GM13977 (cell line): ENCODE measurements around the gene HEXIM1.
"Not testable (repeated sequence)": the region's sequence is repeated elsewhere in the genome, so short reads cannot be mapped to it uniquely, and the experiment has no call there.

ENCODE experiments used
- DNase-seq: peaks from one replicate; pipeline ENCODE4 v3.0.0; 2012; ENCODE audit warnings: low spot score
- CTCF ChIP-seq: IDR thresholded peaks from 2 replicates; pipeline ENCODE4 v1.5.1; 2012; ENCODE audit warnings: mild to moderate bottlenecking, control low read depth; ENCODE audit not compliant: insufficient read depth; ENCODE audit errors: extremely low read depth, missing control alignments
- in situ Hi-C: fragments of 300-500 bp; cut with MboI; formaldehyde crosslinking; loops from one replicate; pipeline ENCODE4 v1.12.0; 2022; ENCODE audit warnings: low sequenced_read_pairs, low pct_unique_long_range_greater_than_20kb, mixed read lengths, inconsistent platforms; ENCODE audit not compliant: unreplicated experiment

The HEXIM1 gene

GRCh38 chr17:45123076-45123770, 25.1 kb upstream of the HEXIM1 start:
- TF ChIP-seq CTCF: no peak
- in situ Hi-C loops: no loop called here
- DNase-seq: no peak

DNA sequence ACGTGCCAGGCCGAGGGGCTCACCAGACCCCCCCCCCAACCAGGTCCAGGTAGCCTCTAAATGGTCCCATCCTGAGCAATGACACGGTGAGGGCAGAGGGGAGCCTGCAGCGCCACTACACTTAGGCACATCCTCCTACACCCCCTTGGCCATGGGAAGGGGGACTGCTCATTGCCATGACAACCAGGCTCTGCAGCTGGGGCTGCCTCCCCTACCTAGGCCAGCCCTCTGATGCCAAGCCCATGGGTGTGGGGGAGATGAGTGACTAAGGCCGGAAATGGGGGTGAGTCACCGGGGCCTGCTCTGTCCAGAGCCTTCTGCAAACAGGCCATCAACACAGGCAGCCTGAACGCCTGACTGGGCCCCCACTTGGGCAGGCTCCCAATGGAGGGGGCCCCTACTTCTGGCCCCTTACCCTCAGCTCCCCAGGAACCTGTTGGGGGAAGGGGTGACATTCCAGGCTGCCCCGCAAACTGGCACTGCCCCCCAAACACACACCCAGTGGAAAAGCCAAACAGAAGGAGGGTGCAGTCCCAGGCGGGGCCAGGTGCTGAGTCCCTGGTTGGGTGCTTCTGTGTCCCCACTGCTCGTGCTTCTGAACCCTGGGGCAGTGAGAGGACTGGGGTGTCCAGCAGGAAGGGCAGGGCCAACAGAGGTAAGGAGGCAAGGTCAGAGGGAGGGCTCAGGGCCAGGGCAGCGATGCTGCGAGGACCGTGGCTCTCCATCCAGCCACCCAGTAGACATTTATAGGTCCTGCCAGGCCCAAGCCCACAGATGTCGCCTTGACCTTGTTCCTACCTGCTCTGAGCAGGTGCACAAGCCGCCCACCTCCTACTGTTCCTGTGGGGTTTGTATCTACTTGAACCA, 24.1 kb upstream of the HEXIM1 start:
- no peak for DNase-seq
- in situ Hi-C loops: no loop called here
- no peak for TF ChIP-seq CTCF

DNA sequence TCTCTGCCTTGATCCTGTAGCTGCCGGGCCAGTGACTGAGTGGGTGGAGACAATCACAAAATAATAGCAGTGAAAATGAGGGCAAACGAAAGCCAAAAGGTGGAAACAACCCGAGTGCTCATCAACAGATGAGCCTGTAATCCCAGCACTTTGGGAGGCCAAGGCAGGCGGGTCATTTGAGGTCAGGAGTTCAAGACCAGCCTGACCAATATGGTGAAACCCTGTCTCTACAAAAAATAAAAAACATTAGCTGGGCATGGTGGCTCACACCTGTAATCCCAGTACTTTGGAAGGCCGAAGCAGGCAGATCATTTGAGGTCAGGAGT, 23.5 kb upstream of the HEXIM1 start:
- in situ Hi-C loops, DNase-seq: not testable (repeated sequence)

DNA sequence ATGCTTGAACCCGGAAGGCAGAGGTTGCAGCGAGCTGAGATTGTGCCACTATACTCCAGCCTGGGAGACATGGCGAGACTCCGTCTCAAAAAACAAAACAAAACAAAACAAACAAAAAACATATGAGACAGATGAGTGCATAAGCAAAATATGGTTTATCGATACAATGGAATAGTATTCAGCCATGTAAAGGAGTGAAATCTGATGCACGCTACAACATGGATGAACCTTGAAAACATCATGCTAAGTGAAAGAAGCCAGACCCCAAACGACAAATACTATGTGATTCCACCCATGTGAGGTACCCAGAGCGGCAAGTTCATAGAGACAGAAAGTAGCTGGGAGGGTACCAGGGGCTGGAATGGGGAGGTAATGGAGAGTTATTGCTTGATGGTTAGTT, 22.8 kb upstream of the HEXIM1 start:
- TF ChIP-seq CTCF: no peak
- in situ Hi-C loops: no loop called here
- DNase-seq: no peak

DNA sequence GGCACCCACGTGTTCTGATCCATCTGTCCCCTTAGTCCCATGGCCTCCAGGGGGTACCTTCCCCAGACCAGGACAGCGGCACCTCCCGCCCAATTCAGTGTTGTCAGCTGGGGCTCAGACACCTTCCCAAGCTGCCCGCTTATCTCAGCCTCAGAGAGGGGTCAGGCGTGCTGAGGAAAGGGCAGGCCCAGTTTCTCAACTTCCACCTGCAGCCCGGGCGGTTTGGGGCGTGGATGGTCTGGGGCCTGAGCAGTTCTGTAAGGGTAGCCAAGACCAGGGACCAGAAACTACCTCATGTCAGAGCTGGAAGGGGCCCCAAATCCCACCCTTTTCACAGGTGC, 21.1 kb upstream of the HEXIM1 start:
- in situ Hi-C loops: no loop called here
- TF ChIP-seq CTCF: no peak

GRCh38 chr17:45127548-45128300, 20.6 kb upstream of the HEXIM1 start:
- in situ Hi-C loops: no loop called here

More for the DNA sequence above, 21.1 kb upstream of the HEXIM1 start:
- DNase-seq: no peak

More at GRCh38 chr17:45127548-45128300, 20.6 kb upstream of the HEXIM1 start:
- no peak for DNase-seq
- no peak for TF ChIP-seq CTCF
